ENCODE measurements around the gene FBRSL1.

Gene FBRSL1

GRCh38 chr12:132560614-132561426 lies 70.9 kb downstream of the FBRSL1 start:
- DNase-seq (ENCODE audit: extremely low spot score, insufficient read length, low read depth), result peak; percentile 58
- FAIRE-seq, result peak; percentile 74
